Fibroblast of the aortic adventitia (primary cell): ENCODE results near the gene ACSM3. TPM values are rescaled to one million over a fixed set of nuclear protein-coding genes. Genes with fewer than 3 reads are reported as not detected.

ENCODE experiments used
- DNase-seq: peaks from one replicate; pipeline ENCODE4 v3.0.0-alpha.2; 2010; ENCODE audit warnings: low read depth
- H3K4me3 ChIP-seq: 2 replicates; pipeline ENCODE4 v1.5.1; 2011; ENCODE audit warnings: low read depth, mild to moderate bottlenecking, control low read depth, low read length, moderate library complexity
- CTCF ChIP-seq: IDR thresholded peaks from 2 replicates; pipeline ENCODE4 v1.5.1; 2011; ENCODE audit warnings: mild to moderate bottlenecking, low read length, control low read depth, inconsistent platforms; ENCODE audit not compliant: insufficient read depth
- total RNA-seq: library from RNA; depleted of rRNA; stranded (reverse); fragments of >200 nt; gene quantifications from 2 replicates; pipeline ENCODE4 v1.2.3, GENCODE V29; 2012; ENCODE audit warnings: low replicate concordance

Gene ACSM3
- total RNA-seq, 1 donor, result 0.27 TPM

- no peak for TF ChIP-seq CTCF
Observed at GRCh38 chr16:20789130-20789529, 25.3 kb downstream of the ACSM3 start.

GRCh38 chr16:20791923-20792612 is 28.3 kb downstream of the ACSM3 start:
- H3K4me3 ChIP-seq, result no peak overlapping the region
- DNase-seq, result no peak
- no peak for TF ChIP-seq CTCF

More at GRCh38 chr16:20789130-20789529, 25.3 kb downstream of the ACSM3 start:
- no peak for DNase-seq
- no peak overlapping the region for H3K4me3 ChIP-seq

GRCh38 chr16:20798364-20798763 is 34.5 kb downstream of the ACSM3 start:
- TF ChIP-seq CTCF, result no peak
- no peak for DNase-seq
- no peak overlapping the region for H3K4me3 ChIP-seq

- H3K4me3 ChIP-seq, result no peak overlapping the region
- TF ChIP-seq CTCF, result peak; percentile 62
- peak; percentile 67 for DNase-seq
Observed at GRCh38 chr16:20799599-20799998, 35.8 kb downstream of the ACSM3 start.

GRCh38 chr16:20801278-20801677 is 37.5 kb downstream of the ACSM3 start:
- TF ChIP-seq CTCF, result no peak
- DNase-seq, result no peak
- H3K4me3 ChIP-seq, result no peak overlapping the region

- no peak for DNase-seq
- H3K4me3 ChIP-seq, result no peak overlapping the region
- no peak for TF ChIP-seq CTCF
Observed at GRCh38 chr16:20803192-20803560, 39.4 kb downstream of the ACSM3 start.
